Nephron (organoid): ENCODE data around the gene SYS1.
A peak's percentile ranks its signal among the peaks of the same experiment; 100 is the strongest.

Experiments
- H3K27ac Mint-ChIP-seq, 3 experiments: 2 replicates each; pipeline ENCODE4 v1.8.0; 2020; ENCODE audit warnings: mixed read lengths in 3 of 3, mild to moderate bottlenecking in 2 of 3, moderate library complexity in 1 of 3
- H3K27me3 Mint-ChIP-seq: 2 replicates; pipeline ENCODE4 v1.8.0; 2021; ENCODE audit warnings: low read depth, mild to moderate bottlenecking, moderate library complexity, mixed read lengths
- H3K36me3 Mint-ChIP-seq: 2 replicates; pipeline ENCODE4 v1.8.0; 2020; ENCODE audit warnings: low read depth, mixed read lengths
- H3K4me1 Mint-ChIP-seq: 2 replicates; pipeline ENCODE4 v1.8.0; 2020; ENCODE audit warnings: mixed read lengths
- H3K4me3 Mint-ChIP-seq, 3 experiments: 2 replicates each; pipeline ENCODE4 v1.8.0; 2020; ENCODE audit warnings: mild to moderate bottlenecking in 3 of 3, mixed read lengths in 3 of 3, moderate library complexity in 2 of 3
- H3K9me3 Mint-ChIP-seq: 2 replicates; pipeline ENCODE4 v1.8.0; 2020; ENCODE audit warnings: mixed read lengths
- CTCF ChIP-seq, 3 experiments: fragments of 200-600 bp; sonication (generic); IDR thresholded peaks; one replicate each; pipeline ENCODE4 v1.5.0; 2021; ENCODE audit warnings: antibody characterized with exemption in 3 of 3; ENCODE audit not compliant: unreplicated experiment in 3 of 3

The SYS1 gene

GRCh38 chr20:45402946-45403345, 40.0 kb downstream of the SYS1 start:
- Mint-ChIP-seq H3K27me3 (peaks cover 53% of the 10 kb centered on the region), H3K4me1 (no peaks in the 10 kb centered on the region), H3K36me3 (peaks cover 44% of the 10 kb centered on the region), H3K27ac (no peak overlapping the region), H3K4me3 (no peak overlapping the region), H3K9me3 (peaks cover 30% of the 10 kb centered on the region)
- no peak for TF ChIP-seq CTCF (IDR thresholded peaks at IDR 0.05; ENCODE audit: unreplicated experiment in 3 of 3)

- Mint-ChIP-seq H3K27me3 (peaks cover 61% of the 10 kb centered on the region), H3K9me3 (peaks cover 23% of the 10 kb centered on the region), H3K36me3 (peaks cover 33% of the 10 kb centered on the region), H3K4me3 (peak overlapping the region; percentile 77 to 80 (median 79)), H3K4me1 (no peaks in the 10 kb centered on the region), H3K27ac (peak overlapping the region in 1 of 3 experiments; percentile 32)
- TF ChIP-seq CTCF (IDR thresholded peaks at IDR 0.05; ENCODE audit: unreplicated experiment in 3 of 3): no peak
Measured at GRCh38 chr20:45404438-45404837, 41.5 kb downstream of the SYS1 start.

- Mint-ChIP-seq H3K4me3 (peak overlapping the region; percentile 79 to 86 (median 83)), H3K4me1 (no peaks in the 10 kb centered on the region), H3K36me3 (peaks cover 20% of the 10 kb centered on the region), H3K27me3 (peaks cover 66% of the 10 kb centered on the region), H3K9me3 (peaks cover 11% of the 10 kb centered on the region), H3K27ac (no peak overlapping the region)
- no peak for TF ChIP-seq CTCF (IDR thresholded peaks at IDR 0.05; ENCODE audit: unreplicated experiment in 3 of 3)
Measured at GRCh38 chr20:45405571-45406259, 42.8 kb downstream of the SYS1 start.

GRCh38 chr20:45406260-45407066, 43.5 kb downstream of the SYS1 start:
- Mint-ChIP-seq H3K4me3 (peak overlapping the region; percentile 82 to 85 (median 84)), H3K27me3 (peaks cover 66% of the 10 kb centered on the region), H3K4me1 (no peaks in the 10 kb centered on the region), H3K27ac (no peak overlapping the region), H3K9me3 (peaks cover 10% of the 10 kb centered on the region), H3K36me3 (peaks cover 17% of the 10 kb centered on the region)
- TF ChIP-seq CTCF (IDR thresholded peaks at IDR 0.05; ENCODE audit: unreplicated experiment in 3 of 3): no peak

GRCh38 chr20:45407067-45407745, 44.2 kb downstream of the SYS1 start:
- Mint-ChIP-seq H3K4me3 (peak overlapping the region; percentile 82 to 85 (median 84)), H3K27ac (peak overlapping the region in 1 of 3 experiments; percentile 24), H3K9me3 (peaks cover 3% of the 10 kb centered on the region), H3K36me3 (peaks cover 10% of the 10 kb centered on the region), H3K27me3 (peaks cover 61% of the 10 kb centered on the region), H3K4me1 (no peaks in the 10 kb centered on the region)
- TF ChIP-seq CTCF (IDR thresholded peaks at IDR 0.05; ENCODE audit: unreplicated experiment in 3 of 3): no peak
